ENCODE data around the gene AGMO.

DNA sequence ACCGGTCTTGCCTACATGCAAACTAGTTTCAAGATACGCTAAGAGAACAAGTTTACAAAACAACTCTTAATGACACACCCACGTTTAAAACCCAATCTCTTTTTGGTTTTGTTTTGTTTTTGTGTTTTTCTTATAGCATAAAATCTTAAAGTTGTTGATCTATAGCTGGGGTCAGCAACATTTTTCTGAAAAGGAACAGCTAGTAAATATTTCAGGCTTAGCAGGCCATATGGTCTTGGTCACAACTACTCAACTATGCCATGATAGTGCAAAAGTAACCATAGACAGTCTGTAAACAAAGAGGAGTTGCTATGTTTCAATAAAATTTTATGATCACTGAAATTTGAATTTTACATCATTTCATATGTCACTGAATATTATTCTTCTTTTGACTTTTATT lies 327.4 kb downstream of the AGMO start:
- TF ChIP-seq CTCF (IDR thresholded peaks at IDR 0.05 in 4 of 5, conservative IDR thresholded peaks at IDR 0.05 in 1 of 5) (no peak), POLR2A (IDR thresholded peaks at IDR 0.05) (no peak)
